HUES6 (cell line): Measurements from ENCODE around the gene ETDB.
"Not testable (repeated sequence)": the region's sequence is repeated elsewhere in the genome, so short reads cannot be mapped to it uniquely, and the experiment has no call there.

Experiments
- H3K27ac ChIP-seq: 2 replicates; pipeline ENCODE4 v1.7.0; 2013; ENCODE audit warnings: low read depth, mild to moderate bottlenecking, low read length, inconsistent platforms
- H3K27me3 ChIP-seq: 2 replicates; pipeline ENCODE4 v1.6.1; 2013; ENCODE audit warnings: low read length; ENCODE audit not compliant: control insufficient read depth, insufficient read depth
- H3K36me3 ChIP-seq: 2 replicates; pipeline ENCODE4 v1.6.1; 2013; ENCODE audit warnings: low read length; ENCODE audit not compliant: control insufficient read depth, insufficient read depth
- H3K4me1 ChIP-seq: 2 replicates; pipeline ENCODE4 v1.6.1; 2013; ENCODE audit warnings: low read length; ENCODE audit not compliant: control insufficient read depth, insufficient read depth
- H3K4me3 ChIP-seq: 2 replicates; pipeline ENCODE4 v1.5.1; 2013; ENCODE audit warnings: low read depth, low read length
- H3K9ac ChIP-seq: one replicate; pipeline ENCODE4 v1.6.1; 2013; ENCODE audit warnings: mild to moderate bottlenecking, low read length
- H3K9me3 ChIP-seq: 2 replicates; pipeline ENCODE4 v1.6.1; 2013; ENCODE audit warnings: low read depth, low read length; ENCODE audit not compliant: control insufficient read depth, insufficient read depth

The ETDB gene

GRCh38 chrX:135097196-135097744, 23.1 kb downstream of the ETDB start:
- H3K9me3 ChIP-seq, H3K27ac ChIP-seq, H3K36me3 ChIP-seq, H3K4me1 ChIP-seq: not testable (repeated sequence)
- Histone ChIP-seq H3K9ac (peak overlapping the region; percentile 18), H3K4me3 (peak overlapping the region; percentile 78), H3K27me3 (peaks cover 14% of the 10 kb centered on the region)

- H3K27me3 ChIP-seq: peaks cover 14% of the 10 kb centered on the region
Measured at GRCh38 chrX:135095715-135096114, 24.6 kb downstream of the ETDB start.

GRCh38 chrX:135094726-135095125, 25.6 kb downstream of the ETDB start:
- Histone ChIP-seq H3K27me3 (peaks cover 8% of the 10 kb centered on the region), H3K9me3 (peaks cover 11% of the 10 kb centered on the region), H3K27ac (no peak overlapping the region), H3K4me3 (no peak overlapping the region), H3K36me3 (no peaks in the 10 kb centered on the region; the same call in 1 of the 2 replicates), H3K9ac (no peak overlapping the region), H3K4me1 (peaks cover 10% of the 10 kb centered on the region; the same call in 1 of the 2 replicates)

More at GRCh38 chrX:135095715-135096114, 24.6 kb downstream of the ETDB start:
- H3K4me3 ChIP-seq: no peak overlapping the region
- H3K4me1 ChIP-seq: peaks cover 10% of the 10 kb centered on the region; the same call in 1 of the 2 replicates
- H3K36me3 ChIP-seq: no peaks in the 10 kb centered on the region; the same call in 1 of the 2 replicates
- no peak overlapping the region for H3K27ac ChIP-seq
- peaks cover 2% of the 10 kb centered on the region; the same call in 1 of the 2 replicates for H3K9me3 ChIP-seq
- H3K9ac ChIP-seq: no peak overlapping the region

- H3K27me3 ChIP-seq: no peaks in the 10 kb centered on the region; the same call in 1 of the 2 replicates
- H3K4me1 ChIP-seq: no peaks in the 10 kb centered on the region
- H3K4me3 ChIP-seq: no peak overlapping the region
- H3K36me3 ChIP-seq: no peaks in the 10 kb centered on the region
- peaks cover 23% of the 10 kb centered on the region for H3K9me3 ChIP-seq
- no peak overlapping the region for H3K9ac ChIP-seq
- no peak overlapping the region for H3K27ac ChIP-seq
Measured at GRCh38 chrX:135089126-135089525, 31.2 kb downstream of the ETDB start.

- Histone ChIP-seq H3K9ac (no peak overlapping the region), H3K36me3 (no peaks in the 10 kb centered on the region), H3K27me3 (no peaks in the 10 kb centered on the region; the same call in 1 of the 2 replicates), H3K4me3 (no peak overlapping the region), H3K9me3 (peaks cover 23% of the 10 kb centered on the region), H3K27ac (no peak overlapping the region), H3K4me1 (no peaks in the 10 kb centered on the region)
Measured at GRCh38 chrX:135087867-135088266, 32.5 kb downstream of the ETDB start.

GRCh38 chrX:135086197-135086854, 34.0 kb downstream of the ETDB start:
- Histone ChIP-seq H3K27ac (no peak overlapping the region), H3K36me3 (no peaks in the 10 kb centered on the region), H3K4me1 (no peaks in the 10 kb centered on the region), H3K4me3 (no peak overlapping the region), H3K27me3 (no peaks in the 10 kb centered on the region; the same call in 1 of the 2 replicates), H3K9me3 (peaks cover 23% of the 10 kb centered on the region), H3K9ac (no peak overlapping the region)

- Histone ChIP-seq H3K36me3 (no peaks in the 10 kb centered on the region), H3K9me3 (no peaks in the 10 kb centered on the region), H3K9ac (no peak overlapping the region), H3K4me3 (no peak overlapping the region), H3K27me3 (no peaks in the 10 kb centered on the region; the same call in 1 of the 2 replicates), H3K27ac (no peak overlapping the region), H3K4me1 (no peaks in the 10 kb centered on the region)
Measured at GRCh38 chrX:135081693-135082404, 38.5 kb downstream of the ETDB start.
